WTC11 (cell line): ENCODE results near the gene MRPS6.

ENCODE experiments used
- CREB1 ChIP-seq: sonication (generic); formaldehyde crosslinking; IDR thresholded peaks from 2 replicates; pipeline ENCODE4 v1.8.0; 2023; ENCODE audit warnings: mild to moderate bottlenecking, missing genetic modification reagents
- CTCF ChIP-seq: fragments of 200-600 bp; IDR thresholded peaks from 2 replicates; pipeline ENCODE4 v1.8.0; 2022; ENCODE audit warnings: antibody characterized with exemption
- FOXK1 ChIP-seq: sonication (generic); formaldehyde crosslinking; IDR thresholded peaks from 2 replicates; pipeline ENCODE4 v1.8.0; 2022; ENCODE audit warnings: mild to moderate bottlenecking, moderate library complexity, missing genetic modification reagents
- NFE2L1 ChIP-seq: sonication (generic); formaldehyde crosslinking; IDR thresholded peaks from 2 replicates; pipeline ENCODE4 v1.8.1; 2023; ENCODE audit warnings: missing genetic modification reagents
- NR2C2 ChIP-seq: sonication (generic); formaldehyde crosslinking; IDR thresholded peaks from 2 replicates; pipeline ENCODE4 v1.8.0; 2022; ENCODE audit warnings: mild to moderate bottlenecking, missing genetic modification reagents

- TF ChIP-seq CTCF (no peak), NR2C2 (no peak), FOXK1 (no peak), CREB1 (CRISPR knock-in tag) (no peak), NFE2L1 (no peak)
These were observed 40.5 kb downstream of the MRPS6 start for GRCh38 chr21:34113842-34114241.
